Endometrium (tissue), 2 donors: ENCODE data around the gene TBKBP1.

Experiments
- FAIRE-seq: peaks from 2 replicates; lab custom pipeline; 2012; peaks lifted over from hg19 to GRCh38; lab: Jason Lieb, UNC
- donor health status: control.
- donor health status: control.

TBKBP1 gene, protein sequence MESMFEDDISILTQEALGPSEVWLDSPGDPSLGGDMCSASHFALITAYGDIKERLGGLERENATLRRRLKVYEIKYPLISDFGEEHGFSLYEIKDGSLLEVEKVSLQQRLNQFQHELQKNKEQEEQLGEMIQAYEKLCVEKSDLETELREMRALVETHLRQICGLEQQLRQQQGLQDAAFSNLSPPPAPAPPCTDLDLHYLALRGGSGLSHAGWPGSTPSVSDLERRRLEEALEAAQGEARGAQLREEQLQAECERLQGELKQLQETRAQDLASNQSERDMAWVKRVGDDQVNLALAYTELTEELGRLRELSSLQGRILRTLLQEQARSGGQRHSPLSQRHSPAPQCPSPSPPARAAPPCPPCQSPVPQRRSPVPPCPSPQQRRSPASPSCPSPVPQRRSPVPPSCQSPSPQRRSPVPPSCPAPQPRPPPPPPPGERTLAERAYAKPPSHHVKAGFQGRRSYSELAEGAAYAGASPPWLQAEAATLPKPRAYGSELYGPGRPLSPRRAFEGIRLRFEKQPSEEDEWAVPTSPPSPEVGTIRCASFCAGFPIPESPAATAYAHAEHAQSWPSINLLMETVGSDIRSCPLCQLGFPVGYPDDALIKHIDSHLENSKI

GRCh38 chr17:47693731-47694580, at the start of gene TBKBP1:
TSS of gene TBKBP1 (plus strand) at chr17:47694161. CDS start at chr17:47696113, 1,952 bp downstream.
- FAIRE-seq = no peak

GRCh38 chr17:47644324-47644723, 49.6 kb upstream of the TBKBP1 start:
- no peak for FAIRE-seq

GRCh38 chr17:47649153-47649971, 44.6 kb upstream of the TBKBP1 start, which contains the start of gene KPNB1:
TSS of gene KPNB1 (plus strand) at chr17:47649919. CDS start at chr17:47650245, 326 bp downstream.
- peak; percentile 99 for FAIRE-seq

- no peak for FAIRE-seq
These were observed 43.9 kb upstream of the TBKBP1 start for GRCh38 chr17:47649972-47650524.

DNA sequence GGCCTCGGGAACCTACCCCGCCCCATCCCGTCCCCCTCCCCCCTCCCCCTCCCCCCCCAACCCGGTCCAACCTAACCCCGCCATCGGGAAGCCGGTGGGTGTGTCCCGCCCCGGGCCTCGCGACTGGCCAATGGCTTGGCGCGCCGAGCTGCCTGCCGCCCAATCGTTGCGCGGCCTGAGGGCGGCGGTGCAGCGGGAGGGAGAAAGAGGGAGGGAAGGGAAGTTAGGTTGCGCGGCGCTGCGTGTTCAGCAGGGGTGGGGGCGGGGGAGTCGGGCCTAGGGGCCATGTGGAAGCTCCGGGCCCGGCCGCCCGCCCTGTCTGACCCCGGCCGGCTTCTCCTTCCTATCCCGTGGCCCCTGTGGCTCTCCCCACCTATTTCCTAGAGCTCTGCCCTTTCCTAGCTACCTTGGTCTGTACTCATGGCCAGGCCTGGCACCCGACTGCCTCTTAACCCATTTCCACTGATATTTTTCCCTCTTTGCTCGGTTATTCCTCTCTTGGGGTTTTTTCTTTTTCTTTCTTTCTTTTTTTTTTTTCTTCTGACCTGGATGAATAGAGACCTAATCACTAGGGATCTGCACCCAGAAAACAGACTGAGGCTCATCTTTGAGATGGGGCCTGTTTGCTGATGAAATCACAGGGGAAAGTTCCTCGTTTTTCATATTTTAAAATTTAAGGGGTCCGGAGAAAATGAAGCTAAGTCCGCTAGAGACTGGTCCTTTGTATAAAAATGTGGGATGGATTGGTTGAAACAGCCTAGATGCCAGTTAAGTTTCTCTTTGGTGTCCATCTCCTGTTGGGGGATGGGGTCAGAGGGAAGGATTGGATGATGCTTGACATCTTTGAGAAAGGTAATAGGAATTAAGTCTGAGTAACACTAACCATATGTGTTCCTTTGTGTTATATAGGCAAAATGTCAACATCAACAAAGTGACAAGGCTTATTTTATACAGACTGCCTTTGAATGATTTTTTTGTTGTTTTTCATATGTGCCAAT, 43.1 kb upstream of the TBKBP1 start:
- no peak for FAIRE-seq

- FAIRE-seq = no peak
These were observed 42.3 kb upstream of the TBKBP1 start for GRCh38 chr17:47651704-47652103.

DNA sequence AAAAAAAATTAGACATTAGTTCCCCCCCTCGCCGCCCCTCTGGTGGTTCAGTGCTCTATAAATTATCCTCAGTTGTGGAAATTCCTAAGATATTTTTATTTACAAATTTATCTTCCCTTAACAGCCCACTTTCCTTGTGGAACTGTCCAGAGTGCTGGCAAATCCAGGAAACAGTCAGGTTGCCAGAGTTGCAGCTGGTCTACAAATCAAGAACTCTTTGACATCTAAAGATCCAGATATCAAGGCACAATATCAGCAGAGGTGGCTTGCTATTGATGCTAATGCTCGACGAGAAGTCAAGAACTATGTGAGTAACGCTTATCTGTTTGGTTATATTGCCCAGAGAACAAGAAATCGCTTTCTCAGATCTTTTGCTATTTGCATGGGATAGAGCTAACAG, 41.4 kb upstream of the TBKBP1 start:
- no peak for FAIRE-seq

- no peak for FAIRE-seq
These were observed 40.5 kb upstream of the TBKBP1 start for GRCh38 chr17:47653442-47653841.

DNA sequence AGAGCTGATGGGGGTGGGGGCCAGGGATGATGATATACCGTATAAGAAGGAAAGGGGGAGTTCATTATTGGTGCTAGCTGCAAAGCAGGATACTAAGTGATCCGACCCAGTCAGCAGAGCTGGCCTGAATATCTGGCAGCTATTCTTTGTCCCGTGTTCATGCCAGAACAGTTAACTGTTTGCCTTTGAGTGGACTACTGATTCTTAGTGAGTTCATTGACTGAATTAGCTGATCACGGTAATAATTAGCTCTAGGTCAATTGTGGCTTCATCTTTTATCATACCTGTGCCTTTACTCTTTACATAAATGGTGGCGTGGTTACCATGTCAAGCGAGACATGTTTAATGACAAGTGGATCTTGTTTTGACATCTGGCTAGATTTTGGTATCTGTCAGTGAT, 39.0 kb upstream of the TBKBP1 start:
- FAIRE-seq = no peak

- no peak for FAIRE-seq
These were observed 33.9 kb upstream of the TBKBP1 start for GRCh38 chr17:47660064-47660492.

GRCh38 chr17:47663912-47664623, 29.9 kb upstream of the TBKBP1 start:
- no peak for FAIRE-seq

GRCh38 chr17:47664624-47664941, 29.4 kb upstream of the TBKBP1 start:
- FAIRE-seq = no peak

- no peak for FAIRE-seq
These were observed 28.3 kb upstream of the TBKBP1 start for GRCh38 chr17:47665655-47666054.

GRCh38 chr17:47669081-47669480, 24.9 kb upstream of the TBKBP1 start:
- no peak for FAIRE-seq

DNA sequence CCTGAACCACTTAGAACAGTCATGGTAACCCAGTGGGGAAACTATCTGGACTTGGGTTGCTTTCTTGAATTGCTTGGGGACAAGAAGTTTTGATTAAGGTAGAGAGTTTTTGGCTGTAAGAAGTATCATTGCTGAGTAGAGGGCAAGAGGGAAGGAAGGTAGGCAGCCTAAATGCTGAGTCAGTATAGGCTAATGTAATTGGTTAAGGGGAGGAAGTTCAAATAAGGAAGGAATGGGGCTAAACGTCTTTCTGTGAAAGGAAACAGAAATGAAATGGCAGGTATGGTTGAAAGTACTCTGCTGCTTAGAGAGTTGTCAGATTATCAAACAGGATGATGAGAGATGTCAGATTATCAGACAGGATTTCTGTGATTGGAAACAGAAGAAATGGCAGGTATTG, 23.9 kb upstream of the TBKBP1 start:
- no peak for FAIRE-seq

- FAIRE-seq = no peak
These were observed 19.5 kb upstream of the TBKBP1 start for GRCh38 chr17:47674499-47674898.

DNA sequence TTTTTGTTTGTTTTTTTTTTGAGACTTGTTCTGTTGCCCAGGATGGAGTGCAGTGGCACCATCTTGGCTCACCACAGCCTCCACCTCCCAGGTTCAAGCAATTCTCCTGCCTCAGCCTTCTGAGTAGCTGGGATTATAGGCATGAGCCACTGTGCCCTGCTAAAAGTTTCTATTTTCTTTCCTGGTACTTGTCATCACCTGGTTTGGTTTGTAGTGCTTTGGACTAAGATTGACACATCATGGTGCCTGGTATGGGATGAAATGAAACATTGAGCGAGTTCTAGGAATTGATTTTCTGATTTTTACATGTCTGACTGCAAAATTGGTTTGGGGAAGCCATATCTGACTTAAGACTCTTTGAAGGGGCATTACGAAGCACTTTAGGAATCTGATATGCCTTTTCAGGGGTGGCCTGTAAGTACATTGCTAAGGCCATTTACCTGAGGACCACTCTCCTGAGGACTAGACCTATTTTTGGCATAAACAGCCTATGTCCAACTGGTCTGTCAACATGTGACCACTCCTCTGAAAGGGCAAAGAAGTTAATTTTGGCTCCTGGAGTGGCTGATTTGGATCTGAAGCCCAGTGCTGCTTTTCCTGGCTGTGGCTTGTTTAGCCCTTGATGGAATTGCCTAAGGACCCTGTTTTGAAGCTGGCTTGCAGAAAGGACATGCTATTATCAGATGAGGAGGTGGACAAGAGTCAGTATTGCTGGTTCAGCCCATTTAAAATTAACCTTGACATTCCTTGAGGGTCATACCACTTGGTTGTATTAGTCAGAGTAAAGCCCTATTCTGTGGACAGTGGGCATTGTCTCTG, 18.4 kb upstream of the TBKBP1 start:
- no peak for FAIRE-seq

DNA sequence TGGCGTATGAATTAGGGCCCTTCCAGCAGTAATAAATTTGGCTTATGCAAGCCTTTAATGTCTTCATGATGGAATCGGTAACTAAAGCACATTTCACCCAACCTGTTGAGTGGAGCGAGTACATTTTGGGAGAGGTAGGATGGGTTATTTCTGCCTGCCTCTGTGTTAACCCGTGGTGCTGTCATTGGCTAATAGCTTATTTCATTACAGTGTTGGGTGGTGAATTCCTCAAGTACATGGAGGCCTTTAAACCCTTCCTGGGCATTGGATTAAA, 17.8 kb upstream of the TBKBP1 start:
- FAIRE-seq = no peak
